ENCODE results near the gene RAMP2. TPM values are rescaled to one million over a fixed set of nuclear protein-coding genes. Genes with fewer than 3 reads are reported as not detected.
A peak's percentile ranks its signal among the peaks of the same experiment; 100 is the strongest.

The RAMP2 gene
- total RNA-seq, 1 experiment from 2014 or later, result not detected

DNA sequence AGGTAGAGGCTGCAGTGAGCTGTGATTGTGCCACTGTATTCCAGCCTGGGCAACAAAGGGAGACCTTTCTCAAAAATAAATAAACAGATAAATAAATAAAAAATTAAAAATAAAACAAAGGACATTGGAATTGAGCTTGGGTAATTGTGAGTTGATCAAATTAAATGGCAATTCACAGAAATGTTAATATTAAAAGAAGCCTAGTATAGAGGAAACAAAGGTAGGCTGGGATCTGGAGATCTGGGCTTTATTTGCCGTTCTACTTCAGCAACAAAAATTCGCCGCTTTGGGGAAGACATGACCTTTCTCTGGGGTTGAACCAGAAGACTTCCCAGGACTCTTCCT, 11.9 kb downstream of the RAMP2 start:
- DNase-seq, result no peak
- intact Hi-C loops (cut with micrococcal nuclease; ENCODE audit: unreplicated experiment), result no loop called here
- no peak for TF ChIP-seq CTCF (IDR thresholded peaks at IDR 0.05; ENCODE audit: unreplicated experiment)
- Mint-ChIP-seq H3K27ac (ENCODE audit: unreplicated experiment) (peak overlapping the region; percentile 78), H3K4me1 (ENCODE audit: low read depth, unreplicated experiment) (peaks cover 18% of the 10 kb centered on the region), H3K9me3 (ENCODE audit: low read depth, unreplicated experiment) (no peaks in the 10 kb centered on the region), H3K27me3 (ENCODE audit: unreplicated experiment) (peaks cover 7% of the 10 kb centered on the region), H3K4me3 (ENCODE audit: low read depth, unreplicated experiment) (peak overlapping the region; percentile 90), H3K36me3 (ENCODE audit: insufficient read depth, unreplicated experiment) (peaks cover 31% of the 10 kb centered on the region)
- TSS peak; percentile 86 for BruUV-seq (replicated peaks)
- CTCF ChIA-PET, result interaction anchor here (0.6 to 2.0 kb wide), 10 partner anchors 9 to 351 kb away, joined by 3 to 26 read pairs (median 4); partner anchors contain the start of genes BECN1, MLX and PSMC3IP

- no peak for TF ChIP-seq CTCF (IDR thresholded peaks at IDR 0.05; ENCODE audit: unreplicated experiment)
- Mint-ChIP-seq H3K4me1 (ENCODE audit: low read depth, unreplicated experiment) (peaks cover 18% of the 10 kb centered on the region), H3K4me3 (ENCODE audit: low read depth, unreplicated experiment) (peak within 1 kb of the TSS; percentile 90), H3K27ac (ENCODE audit: unreplicated experiment) (peak within 1 kb of the TSS; percentile 78), H3K9me3 (ENCODE audit: low read depth, unreplicated experiment) (no peaks in the 10 kb centered on the region), H3K36me3 (ENCODE audit: insufficient read depth, unreplicated experiment) (peaks cover 35% of the 10 kb centered on the region), H3K27me3 (ENCODE audit: unreplicated experiment) (peaks cover 1% of the 10 kb centered on the region)
- intact Hi-C loops (cut with micrococcal nuclease; ENCODE audit: unreplicated experiment), result no loop called here
- peak; percentile 88 for DNase-seq
- CTCF ChIA-PET, result interaction anchor here (0.6 to 2.0 kb wide), 13 partner anchors 10 to 351 kb away, joined by 3 to 26 read pairs (median 4); partner anchors contain the start of genes BECN1, MLX, PSMC3IP and RETREG3
- BruUV-seq (replicated peaks), result TSS peak; percentile 73
These were observed 12.4 kb downstream of the RAMP2 start, which contains the start of gene VPS25 for GRCh38 chr17:42773290-42774035. Gene VPS25, plus strand, starts transcription at chr17:42773449. Its CDS starts 27 bp downstream, at chr17:42773476.

DNA sequence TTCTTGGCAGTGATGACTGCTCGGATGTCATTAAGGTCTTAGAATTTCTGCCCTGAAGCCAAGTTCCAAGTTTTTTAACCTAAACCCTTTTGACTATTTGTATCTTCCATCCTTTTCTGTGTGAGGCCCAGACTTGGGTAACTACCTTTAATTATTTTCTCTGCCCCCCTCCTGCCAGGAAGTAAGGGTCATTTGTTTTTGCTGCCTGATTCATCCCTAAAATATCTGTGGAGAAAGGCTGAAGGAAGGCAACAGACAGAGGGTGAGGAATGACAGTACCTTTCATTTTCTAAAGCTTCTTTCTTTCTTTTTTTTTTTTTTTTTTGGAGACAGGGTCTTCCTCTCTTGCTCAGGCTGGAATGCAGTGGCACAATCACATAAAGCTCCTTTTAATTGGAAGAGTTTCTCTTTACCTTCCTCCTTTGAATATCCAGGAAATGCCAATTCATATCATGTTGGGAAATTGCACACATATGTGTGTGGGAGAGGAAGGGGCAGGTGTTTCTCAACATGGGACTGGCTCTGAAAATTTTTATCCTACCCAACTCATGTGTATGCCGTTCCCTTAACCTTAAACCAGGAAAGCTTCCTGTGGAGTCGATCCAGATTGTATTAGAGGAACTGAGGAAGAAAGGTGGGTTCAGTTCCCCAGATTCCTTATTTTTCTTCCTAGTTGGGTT, 13.2 kb downstream of the RAMP2 start:
- no peak for DNase-seq
- Mint-ChIP-seq H3K27ac (ENCODE audit: unreplicated experiment) (peak overlapping the region; percentile 78), H3K27me3 (ENCODE audit: unreplicated experiment) (no peaks in the 10 kb centered on the region), H3K4me1 (ENCODE audit: low read depth, unreplicated experiment) (peaks cover 18% of the 10 kb centered on the region), H3K9me3 (ENCODE audit: low read depth, unreplicated experiment) (no peaks in the 10 kb centered on the region), H3K4me3 (ENCODE audit: low read depth, unreplicated experiment) (peak overlapping the region; percentile 90), H3K36me3 (ENCODE audit: insufficient read depth, unreplicated experiment) (peaks cover 38% of the 10 kb centered on the region)
- TF ChIP-seq CTCF (IDR thresholded peaks at IDR 0.05; ENCODE audit: unreplicated experiment), result no peak
- intact Hi-C loops (cut with micrococcal nuclease; ENCODE audit: unreplicated experiment), result no loop called here
- BruUV-seq (replicated peaks), result no TSS peak
- CTCF ChIA-PET, result interaction anchor here (0.9 to 2.0 kb wide), 6 partner anchors 11 to 196 kb away, joined by 3 to 26 read pairs (median 6); partner anchors contain the start of genes BECN1, PSMC3IP, RETREG3 and TUBG1

- Mint-ChIP-seq H3K36me3 (ENCODE audit: insufficient read depth, unreplicated experiment) (peaks cover 49% of the 10 kb centered on the region), H3K27me3 (ENCODE audit: unreplicated experiment) (peaks cover 1% of the 10 kb centered on the region), H3K4me1 (ENCODE audit: low read depth, unreplicated experiment) (peaks cover 18% of the 10 kb centered on the region), H3K9me3 (ENCODE audit: low read depth, unreplicated experiment) (no peaks in the 10 kb centered on the region), H3K27ac (ENCODE audit: unreplicated experiment) (no peak overlapping the region), H3K4me3 (ENCODE audit: low read depth, unreplicated experiment) (no peak overlapping the region)
- intact Hi-C loops (cut with micrococcal nuclease; ENCODE audit: unreplicated experiment), result no loop called here
- BruUV-seq (replicated peaks), result no TSS peak
- CTCF ChIA-PET, result no interaction called here
- no peak for TF ChIP-seq CTCF (IDR thresholded peaks at IDR 0.05; ENCODE audit: unreplicated experiment)
- no peak for DNase-seq
These were observed 14.6 kb downstream of the RAMP2 start for GRCh38 chr17:42775534-42776098.

Data from Calu3 (cell line).